Small intestine (tissue), 7 donors: ENCODE results near the gene MCRIP1. TPM values are rescaled to one million over a fixed set of nuclear protein-coding genes. Genes with fewer than 3 reads are reported as not detected.

Source experiments
- DNase-seq, 2 donors: peaks; one replicate each; pipeline versions ENCODE4 v3.0.0 to v3.0.0-alpha.2; 2013
- FAIRE-seq: peaks from 2 replicates; lab custom pipeline; 2012; peaks lifted over from hg19 to GRCh38; lab: Jason Lieb, UNC
- H3K27ac ChIP-seq, 3 donors: one replicate each; pipeline ENCODE4 v1.5.1; 2013; ENCODE audit warnings: low read length in 2 of 3, mild to moderate bottlenecking in 2 of 3, control low read depth in 1 of 3, inconsistent platforms in 1 of 3, low read depth in 1 of 3, moderate library complexity in 1 of 3
- H3K27me3 ChIP-seq, 3 donors: one replicate each; pipeline ENCODE4 v1.6.1; 2013; ENCODE audit warnings: low read length in 3 of 3, inconsistent platforms in 1 of 3; ENCODE audit not compliant: control insufficient read depth in 3 of 3, insufficient read depth in 3 of 3
- H3K36me3 ChIP-seq, 3 donors: one replicate each; pipeline ENCODE4 v1.6.1; 2013; ENCODE audit warnings: low read length in 3 of 3, inconsistent platforms in 1 of 3, low read depth in 1 of 3, mild to moderate bottlenecking in 1 of 3, moderate library complexity in 1 of 3; ENCODE audit not compliant: control insufficient read depth in 3 of 3, insufficient read depth in 2 of 3
- H3K4me1 ChIP-seq, 3 donors: one replicate each; pipeline ENCODE4 v1.6.1; 2013; ENCODE audit warnings: low read length in 2 of 3, inconsistent platforms in 1 of 3, low read depth in 1 of 3, mild to moderate bottlenecking in 1 of 3, moderate library complexity in 1 of 3; ENCODE audit not compliant: control insufficient read depth in 3 of 3, insufficient read depth in 2 of 3
- H3K4me3 ChIP-seq, 3 donors: one replicate each; pipeline ENCODE4 v1.5.1; 2013; ENCODE audit warnings: low read length in 3 of 3, control low read depth in 1 of 3, inconsistent platforms in 1 of 3, low read depth in 1 of 3, mild to moderate bottlenecking in 1 of 3, moderate library complexity in 1 of 3
- H3K9me3 ChIP-seq, 2 donors: one replicate each; pipeline ENCODE4 v1.6.1; 2013; ENCODE audit warnings: low read depth in 1 of 2, low read length in 1 of 2; ENCODE audit not compliant: control insufficient read depth in 2 of 2, insufficient read depth in 1 of 2
- WGBS, 3 donors: extraction: QIAGEN DNeasy Blood & Tissue Kit; methylation state at CpG; one replicate each; pipeline ENCODE4 v1.1.7; 2013; 5-methylcytosine and 5-hydroxymethylcytosine counted together
- polyA plus RNA-seq, 4 donors: library from polyadenylated mRNA; stranded (reverse) in 3 of 4; unstranded in 1 of 4; fragments of 200-250 nt in 3 of 4; fragments of 120-200 nt in 1 of 4; gene quantifications; one replicate each; pipeline versions ENCODE4 v1.2.1 to v1.2.3, GENCODE V29; 2013
- donor health status: healthy with polysubstance abuse.
- donor health status: control.
- donor health status: control.
- donor health status: Bipolar disorder and iron deficiency.
- donor health status: healthy.

Gene MCRIP1
- polyA plus RNA-seq, 4 donors: 19.5 to 87.6 (median 48.5) TPM

GRCh38 chr17:81813861-81814683 lies 19.0 kb downstream of the MCRIP1 start:
- Histone ChIP-seq H3K27me3 (peaks cover 0 to 2% (median 1%) of the 10 kb centered on the region in 3 donors), H3K9me3 (no peaks in the 10 kb centered on the region), H3K27ac (no peak overlapping the region), H3K36me3 (no peaks in the 10 kb centered on the region), H3K4me1 (peaks cover 0 to 18% (median 0%) of the 10 kb centered on the region in 3 donors), H3K4me3 (no peak overlapping the region)
- 90 to 92% (median 91%) methylated on average over 37 to 41 of the region's 41 CpGs for WGBS, 3 donors
- FAIRE-seq (no peak), DNase-seq (no peak)

- no peaks in the 10 kb centered on the region for H3K9me3 ChIP-seq
- FAIRE-seq (no peak), DNase-seq (no peak)
- no peak overlapping the region for H3K4me3 ChIP-seq
- no peaks in the 10 kb centered on the region for H3K36me3 ChIP-seq
- H3K27me3 ChIP-seq: peaks cover 0 to 7% (median 2%) of the 10 kb centered on the region in 3 donors
- peaks cover 0 to 18% (median 0%) of the 10 kb centered on the region in 3 donors for H3K4me1 ChIP-seq
- H3K27ac ChIP-seq: no peak overlapping the region
- 48 to 88% (median 71%) methylated on average over 14 to 15 of the region's 15 CpGs for WGBS, 3 donors
Observed at GRCh38 chr17:81813371-81813684, 19.8 kb downstream of the MCRIP1 start.

- 81 to 86% (median 82%) methylated on average over 36 to 45 of the region's 45 CpGs for WGBS, 3 donors
- peaks cover 0 to 18% (median 0%) of the 10 kb centered on the region in 3 donors for H3K4me1 ChIP-seq
- peaks cover 0 to 13% (median 7%) of the 10 kb centered on the region in 3 donors for H3K27me3 ChIP-seq
- no peak overlapping the region for H3K4me3 ChIP-seq
- DNase-seq: no peak
- H3K9me3 ChIP-seq: no peaks in the 10 kb centered on the region
- H3K36me3 ChIP-seq: no peaks in the 10 kb centered on the region
- H3K27ac ChIP-seq: no peak overlapping the region
- no peak for FAIRE-seq
Observed at GRCh38 chr17:81812571-81813370, 20.3 kb downstream of the MCRIP1 start.

GRCh38 chr17:81811705-81812570 lies 21.2 kb downstream of the MCRIP1 start:
- WGBS, 3 donors: 77 to 86% (median 84%) methylated on average over 23 to 24 of the region's 24 CpGs
- no peak for FAIRE-seq
- H3K4me3 ChIP-seq: no peak overlapping the region
- peaks cover 0 to 18% (median 0%) of the 10 kb centered on the region in 3 donors for H3K4me1 ChIP-seq
- no peaks in the 10 kb centered on the region for H3K9me3 ChIP-seq
- H3K36me3 ChIP-seq: no peaks in the 10 kb centered on the region
- no peak overlapping the region for H3K27ac ChIP-seq
- H3K27me3 ChIP-seq: peaks cover 0 to 21% (median 10%) of the 10 kb centered on the region in 3 donors
- no peak for DNase-seq

GRCh38 chr17:81810892-81811704 lies 22.0 kb downstream of the MCRIP1 start:
- Histone ChIP-seq H3K36me3 (no peaks in the 10 kb centered on the region), H3K4me3 (no peak overlapping the region), H3K27ac (no peak overlapping the region), H3K9me3 (no peaks in the 10 kb centered on the region), H3K4me1 (peaks cover 0 to 15% (median 0%) of the 10 kb centered on the region in 3 donors), H3K27me3 (peaks cover 6 to 29% (median 10%) of the 10 kb centered on the region in 3 donors)
- FAIRE-seq (no peak), DNase-seq (no peak)
- WGBS, 3 donors: 76 to 88% (median 81%) methylated on average over 42 of the region's 42 CpGs

GRCh38 chr17:81810476-81810875 lies 22.6 kb downstream of the MCRIP1 start:
- H3K4me3 ChIP-seq: no peak overlapping the region
- H3K9me3 ChIP-seq: no peaks in the 10 kb centered on the region
- peaks cover 0 to 9% (median 0%) of the 10 kb centered on the region in 3 donors for H3K4me1 ChIP-seq
- DNase-seq (no peak), FAIRE-seq (no peak)
- H3K36me3 ChIP-seq: no peaks in the 10 kb centered on the region
- peaks cover 7 to 36% (median 15%) of the 10 kb centered on the region in 3 donors for H3K27me3 ChIP-seq
- H3K27ac ChIP-seq: no peak overlapping the region
- WGBS, 3 donors: 61 to 82% (median 78%) methylated on average over 6 to 8 of the region's 8 CpGs

- Histone ChIP-seq H3K27me3 (peaks cover 7 to 45% (median 18%) of the 10 kb centered on the region in 3 donors), H3K4me3 (no peak overlapping the region), H3K27ac (no peak overlapping the region), H3K9me3 (no peaks in the 10 kb centered on the region), H3K4me1 (peaks cover 0 to 6% (median 0%) of the 10 kb centered on the region in 3 donors), H3K36me3 (no peaks in the 10 kb centered on the region)
- 63 to 72% (median 63%) methylated on average over 7 of the region's 7 CpGs for WGBS, 3 donors
- DNase-seq (no peak), FAIRE-seq (no peak)
Observed at GRCh38 chr17:81809556-81809998, 23.5 kb downstream of the MCRIP1 start.
